Uterus (tissue), 2 donors: ENCODE measurements around the gene LEFTY2.

Experiments used
- CTCF ChIP-seq, 4 experiments: fragments of 200-600 bp in 2 of 4; fragments of 450-650 bp in 2 of 4; sonication (generic) in 2 of 4; IDR thresholded peaks; one replicate each; pipeline ENCODE4 v1.5.1; 2016 to 2019; ENCODE audit warnings: antibody characterized with exemption in 4 of 4, mild to moderate bottlenecking in 2 of 4, moderate library complexity in 1 of 4
- POLR2A ChIP-seq, 2 donors: fragments of 450-650 bp; IDR thresholded peaks; one replicate each; pipeline ENCODE4 v1.6.1; 2016; ENCODE audit warnings: antibody characterized with exemption in 2 of 2, mild to moderate bottlenecking in 1 of 2, moderate library complexity in 1 of 2

DNA sequence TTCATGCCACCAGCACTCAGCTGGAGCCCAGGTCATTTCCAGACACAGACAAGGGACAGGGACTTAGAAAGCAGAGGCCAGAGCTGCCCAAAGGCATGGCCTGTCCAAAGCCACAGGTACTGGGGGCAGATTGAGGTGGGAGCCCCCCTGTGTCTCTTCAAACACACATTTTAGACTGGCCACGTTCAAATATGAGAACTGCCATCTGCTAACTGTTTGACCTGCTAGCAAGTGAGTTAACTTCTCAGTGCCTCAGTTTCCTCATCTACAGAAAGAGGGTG is 862 bp upstream of the LEFTY2 start:
- TF ChIP-seq CTCF (IDR thresholded peaks at IDR 0.05) (no peak), POLR2A (IDR thresholded peaks at IDR 0.05) (no peak)
